ENCODE results near the gene LSAMP. TPM values are rescaled to one million over a fixed set of nuclear protein-coding genes. Genes with fewer than 3 reads are reported as not detected.

LSAMP gene
- total and polyA plus RNA-seq, 2 of the 8 experiments (the other 6 are each of a cell fraction or from before 2014, with no cell fraction given) = 1.8 to 5.7 TPM

DNA sequence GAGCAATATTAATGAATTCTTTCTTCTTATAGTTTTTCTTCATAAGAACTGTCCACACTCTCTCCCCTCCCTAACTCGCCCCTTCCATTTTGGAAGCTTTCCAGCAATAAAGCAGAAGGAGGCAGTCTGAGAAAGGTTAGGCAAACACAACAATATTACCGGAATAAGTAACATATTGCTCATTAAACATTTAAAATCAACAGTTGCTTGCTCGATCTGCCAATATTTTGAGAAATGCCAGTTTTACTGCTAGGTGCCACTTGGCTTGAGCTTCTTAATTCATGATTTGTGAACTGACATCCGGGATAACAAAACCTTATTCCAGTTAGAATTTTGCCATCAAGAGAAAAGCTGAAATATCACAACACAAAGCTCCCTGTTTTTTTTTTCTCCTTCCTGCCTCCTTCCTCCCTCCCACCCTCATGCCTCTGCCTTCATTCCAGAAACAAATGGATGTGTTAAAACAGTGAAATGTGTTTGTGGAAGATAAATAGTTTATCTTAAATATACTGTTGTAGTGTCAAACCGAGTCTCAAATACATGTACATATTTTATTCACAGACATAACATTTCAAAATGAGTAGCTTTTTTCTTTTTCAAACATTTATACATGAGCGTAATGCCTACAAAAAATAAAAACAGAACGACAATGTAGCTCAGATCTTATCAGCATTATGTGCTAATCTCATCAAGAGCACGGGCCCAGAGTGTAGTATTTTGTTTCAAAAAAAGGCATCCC lies 568.2 kb downstream of the LSAMP start:
- no peak overlapping the region for H3K14ac ChIP-seq (ENCODE audit: insufficient read length)
- H2AK5ac ChIP-seq (ENCODE audit: low read depth, low read length) = no peak overlapping the region
- no peak overlapping the region for H3K56ac ChIP-seq (replicated peaks; ENCODE audit: insufficient read length, low read depth, low read length)
- WGBS, 2 experiments (ENCODE audit: extremely low coverage in 1 of 2, insufficient coverage in 1 of 2, insufficient read length in 1 of 2, insufficient replicate concordance in 2 of 2, low coverage in 1 of 2, low lambda C conversion rate in 2 of 2, missing lambda C conversion rate in 1 of 2) = 86% methylated on average over 8 of the region's 8 CpGs; no CpG with 5 or more reads in 1 of the 2 experiments
- FAIRE-seq (no peak), DNase-seq (ENCODE audit: low read depth in 1 of 2, low spot score in 2 of 2) (no peak)
- no peak overlapping the region for H3K27ac ChIP-seq (ENCODE audit: low read depth, low read length)
- no peaks in the 10 kb centered on the region for H3K36me3 ChIP-seq (ENCODE audit: control insufficient read depth in 2 of 4, insufficient read depth in 4 of 4, low read length in 3 of 4)
- H3K79me2 ChIP-seq (ENCODE audit: control insufficient read depth in 1 of 2, insufficient read depth in 2 of 2, low read length in 2 of 2) = no peaks in the 10 kb centered on the region
- no peak overlapping the region for H3K4ac ChIP-seq (replicated peaks; ENCODE audit: insufficient read length, low read depth, low read length)
- no peak overlapping the region for H4K8ac ChIP-seq (ENCODE audit: extremely low read depth, insufficient read depth, low read length)
- H4K5ac ChIP-seq (ENCODE audit: insufficient read length, low read depth, low read length) = no peak overlapping the region
- POLR2A ChIA-PET (ENCODE audit: partially characterized antibody) = no interaction called here
- no peak for TF ChIP-seq SAP30 (IDR thresholded peaks at IDR 0.05; ENCODE audit: insufficient read depth, insufficient replicate concordance, low read length)
- TF ChIP-seq ASH2L (IDR thresholded peaks at IDR 0.05; ENCODE audit: low read length) = no peak
- TF ChIP-seq SIRT6 (IDR thresholded peaks at IDR 0.05; ENCODE audit: low read length) = no peak
- no peak for TF ChIP-seq PHF8 (conservative IDR thresholded peaks at IDR 0.05; ENCODE audit: low read depth, low read length)
- no peak for TF ChIP-seq SIN3A (conservative IDR thresholded peaks at IDR 0.05 in 1 of 2, IDR thresholded peaks at IDR 0.05 in 1 of 2; ENCODE audit: low read depth in 1 of 2, low read length in 2 of 2)
- no peak for TF ChIP-seq CBX8 (IDR thresholded peaks at IDR 0.05; ENCODE audit: borderline replicate concordance, low read depth, low read length)
- no peak for TF ChIP-seq USF2 (IDR thresholded peaks at IDR 0.05; ENCODE audit: low read length)
- TF ChIP-seq CHD1 (IDR thresholded peaks at IDR 0.05; ENCODE audit: low read depth, low read length) = no peak
- no peak for TF ChIP-seq CHD2 (IDR thresholded peaks at IDR 0.05; ENCODE audit: low read length)
- TF ChIP-seq FOSL1 (IDR thresholded peaks at IDR 0.05; ENCODE audit: insufficient read depth, low read depth, low read length) = no peak
- H2BK120ac ChIP-seq (replicated peaks; ENCODE audit: low read depth, low read length) = no peak overlapping the region
- CTCF ChIA-PET (ENCODE audit: partially characterized antibody) = interaction anchor here (0.6 to 1.5 kb wide), 8 partner anchors 14 to 747 kb away, joined by 3 to 5 read pairs (median 3); no protein-coding TSS in a partner anchor
- H3K4me2 ChIP-seq (ENCODE audit: insufficient read depth in 1 of 2, low read depth in 2 of 2, low read length in 2 of 2) = no peak overlapping the region
- no peak overlapping the region for H2BK5ac ChIP-seq (ENCODE audit: low read depth, low read length)
- H4K91ac ChIP-seq (replicated peaks; ENCODE audit: insufficient read length, low read length) = no peak overlapping the region
- H3K27me3 ChIP-seq (replicated peaks in 1 of 4; ENCODE audit: control insufficient read depth in 3 of 4, extremely low read depth in 1 of 4, insufficient read depth in 3 of 4, low read length in 3 of 4) = no peaks in the 10 kb centered on the region
- no peaks in the 10 kb centered on the region for H3K9me3 ChIP-seq (ENCODE audit: insufficient read depth in 2 of 2, low read depth in 1 of 2, low read length in 1 of 2)
- no peak overlapping the region for H3K9ac ChIP-seq (replicated peaks in 1 of 4; ENCODE audit: extremely low read depth in 1 of 4, low read depth in 3 of 4, low read length in 3 of 4)
- H2BK12ac ChIP-seq (ENCODE audit: low read depth, low read length) = no peak overlapping the region
- H3K4me3 ChIP-seq (ENCODE audit: extremely low read depth in 1 of 4, insufficient read depth in 2 of 4, low read depth in 3 of 4, low read length in 4 of 4) = no peak overlapping the region
- H4K20me1 ChIP-seq (replicated peaks in 1 of 2; ENCODE audit: control insufficient read depth in 1 of 2, insufficient read depth in 2 of 2, low read length in 2 of 2) = no peaks in the 10 kb centered on the region
- no peak overlapping the region for H2BK15ac ChIP-seq (ENCODE audit: low read length)
- no peaks in the 10 kb centered on the region for H3K23me2 ChIP-seq (ENCODE audit: low read depth, low read length)
- H2BK20ac ChIP-seq (ENCODE audit: low read length) = no peak overlapping the region
- H3K18ac ChIP-seq (ENCODE audit: extremely low read depth, low read length) = no peak overlapping the region
- H3K23ac ChIP-seq (ENCODE audit: insufficient read length) = no peak overlapping the region
- peak overlapping the region; percentile 66; the same call in 1 of the 2 replicates for H2AFZ ChIP-seq (ENCODE audit: low read length)
- H3K79me1 ChIP-seq (ENCODE audit: low read depth, low read length) = no peaks in the 10 kb centered on the region
- peaks cover 0 to 5% (median 3%) of the 10 kb centered on the region in 4 experiments; a peak in 3 of 7 replicates for H3K4me1 ChIP-seq (replicated peaks in 1 of 4; ENCODE audit: control insufficient read depth in 3 of 4, insufficient read depth in 4 of 4, low read length in 3 of 4)

Data from H1 (cell line).